Measurements from ENCODE around the gene MAT2A.
"Not testable (repeated sequence)": the region's sequence is repeated elsewhere in the genome, so short reads cannot be mapped to it uniquely, and the experiment has no call there.

The MAT2A gene

DNA sequence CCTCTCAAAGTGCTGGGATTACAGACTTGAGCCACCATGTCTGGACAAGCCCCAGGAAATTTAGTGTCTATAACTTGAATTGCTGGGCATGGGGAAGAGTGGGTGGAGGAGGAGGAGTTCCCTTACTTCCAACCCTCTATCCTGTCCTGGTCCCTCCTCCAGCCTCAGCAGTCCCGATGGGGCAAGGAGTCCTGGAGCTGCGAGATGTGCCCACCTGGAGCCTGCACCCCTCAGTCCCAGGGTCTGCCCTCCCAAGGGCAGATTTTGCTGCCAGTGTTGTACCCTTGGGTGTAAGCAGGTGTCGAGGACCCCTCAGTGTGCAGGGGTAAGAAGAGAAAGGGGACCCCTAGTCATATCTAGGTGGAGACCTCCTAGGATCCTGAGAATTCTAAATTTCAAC, 41.2 kb downstream of the MAT2A start:
- DNase-seq = no peak

DNA sequence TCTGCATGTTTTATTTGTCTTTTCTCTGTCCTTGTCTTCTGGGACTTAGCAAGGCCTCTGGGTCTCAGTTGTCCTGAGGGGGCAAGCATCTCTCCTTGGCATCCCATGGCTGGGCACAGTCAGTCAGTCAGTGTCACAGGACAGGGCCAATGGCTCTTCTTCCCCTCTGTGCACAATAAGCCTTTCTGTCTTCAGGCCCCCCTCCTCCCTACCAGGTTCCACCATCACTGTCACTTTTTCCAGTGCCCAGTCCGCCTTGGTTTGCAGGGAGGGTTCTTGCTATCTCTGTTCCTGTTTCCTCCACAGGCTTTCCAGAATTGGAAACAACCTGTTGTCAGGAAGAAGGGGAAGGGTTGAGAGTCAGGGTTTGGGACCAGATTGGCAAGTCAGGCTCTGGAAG, 43.5 kb downstream of the MAT2A start:
- DNase-seq = no peak

DNA sequence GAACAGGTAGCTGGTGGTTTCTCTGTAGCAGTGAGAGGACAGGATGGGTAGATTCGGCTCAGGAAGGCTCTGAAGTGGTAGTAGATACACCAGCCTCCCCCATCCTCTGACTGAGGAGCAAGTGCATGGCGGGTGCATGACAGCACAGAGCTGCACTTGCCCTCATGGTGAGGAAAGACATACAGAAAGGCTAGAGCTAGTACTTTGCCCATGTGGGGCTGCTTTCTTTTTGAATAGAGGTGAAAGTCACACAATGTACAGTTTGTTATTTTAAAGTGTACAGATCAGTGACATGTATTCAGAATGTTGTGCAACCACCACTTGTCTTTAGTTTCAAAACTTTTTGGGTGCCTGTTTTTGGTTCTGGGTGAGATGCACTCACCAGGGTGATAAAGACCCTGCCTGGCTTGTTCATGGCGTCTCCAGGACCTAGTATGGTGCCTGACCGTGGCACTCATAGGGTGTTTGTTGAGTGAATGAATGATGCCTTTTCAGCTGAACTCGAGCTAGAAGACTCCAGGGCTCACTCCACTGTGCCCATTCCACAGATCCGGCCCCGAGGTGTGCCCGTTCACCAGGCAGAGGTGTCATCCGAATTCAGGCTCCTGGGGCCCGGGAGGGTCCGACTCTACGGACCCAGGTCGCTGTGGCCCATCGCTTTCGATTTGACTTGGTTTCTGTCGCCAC, 44.8 kb downstream of the MAT2A start:
- peak; percentile 58 for DNase-seq

DNA sequence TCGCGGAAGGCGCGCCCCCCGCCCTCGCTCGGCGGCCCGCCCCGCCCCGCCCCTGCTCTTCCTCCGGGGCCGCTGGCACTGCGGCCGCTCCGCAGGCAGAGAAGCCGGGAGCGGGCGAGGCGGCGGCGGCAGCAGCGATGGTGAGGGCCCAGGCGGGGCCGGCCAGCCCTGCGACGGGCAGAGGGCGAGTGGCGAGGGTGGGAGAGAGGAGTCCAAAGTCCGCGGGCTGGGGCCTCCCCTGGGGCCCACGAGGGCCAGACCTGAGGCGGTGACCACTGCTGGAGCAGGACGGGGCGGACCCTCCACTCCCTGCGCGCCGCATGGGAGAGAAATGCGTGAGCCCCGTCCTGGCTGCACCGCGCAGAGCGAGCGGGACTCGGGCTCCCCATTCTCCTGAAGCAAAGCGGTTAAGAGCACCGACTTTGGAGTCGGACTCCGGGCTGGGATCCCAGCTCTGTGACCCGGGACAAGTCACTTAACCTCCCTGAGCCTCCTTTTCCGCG, 45.4 kb downstream of the MAT2A start, which contains the start of gene VAMP5:
VAMP5 (plus strand) TSS at position 78 of the 503 bp plus-strand sequence; CDS start at position 138, 60 bp downstream.
- peak; percentile 34 for DNase-seq

DNA sequence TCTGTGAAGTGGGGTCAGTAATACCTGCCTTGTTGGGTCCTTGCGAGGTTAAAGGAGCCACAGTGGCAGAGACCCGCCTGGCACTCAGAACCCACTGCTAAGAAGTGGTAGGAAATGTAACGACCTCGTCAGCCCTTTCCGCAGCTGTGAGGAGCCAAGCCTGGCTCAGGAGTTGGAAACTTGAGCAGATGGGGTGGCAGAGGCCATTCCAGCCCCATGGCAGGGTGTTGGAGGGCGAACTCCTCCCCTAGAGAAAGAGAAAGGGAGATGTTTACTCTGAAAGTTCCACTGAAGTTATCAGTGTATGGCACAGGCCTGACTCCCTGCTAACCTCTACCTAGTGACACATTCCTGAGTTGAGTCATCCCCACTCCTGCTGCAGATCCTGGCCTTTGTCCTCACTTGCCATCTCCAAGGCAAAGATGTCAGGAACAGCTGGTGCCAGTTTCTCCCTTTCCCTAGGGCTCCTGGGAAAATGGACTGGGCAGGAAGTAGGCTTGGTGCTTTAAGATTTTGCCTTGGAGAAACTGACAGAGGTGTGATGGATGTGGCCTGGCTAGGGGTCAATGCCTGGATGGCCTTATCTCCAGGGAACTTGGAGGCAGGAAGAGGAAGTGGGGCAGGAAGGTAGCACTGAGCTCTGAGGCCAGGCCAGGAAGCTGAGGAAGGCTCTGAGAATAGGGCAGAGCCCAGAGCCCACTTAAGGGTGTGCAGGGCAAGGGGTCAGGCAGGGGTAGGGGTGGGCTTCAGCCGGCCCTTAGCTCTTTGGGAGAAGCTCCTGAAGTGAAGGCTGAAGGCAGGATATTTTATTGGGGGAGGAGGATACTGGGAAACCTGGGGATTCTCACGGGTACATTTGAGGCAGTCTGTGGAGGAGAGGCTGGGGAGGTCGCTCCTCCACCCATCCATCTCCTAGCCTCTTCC, 46.2 kb downstream of the MAT2A start:
- DNase-seq = peak; percentile 44

DNA sequence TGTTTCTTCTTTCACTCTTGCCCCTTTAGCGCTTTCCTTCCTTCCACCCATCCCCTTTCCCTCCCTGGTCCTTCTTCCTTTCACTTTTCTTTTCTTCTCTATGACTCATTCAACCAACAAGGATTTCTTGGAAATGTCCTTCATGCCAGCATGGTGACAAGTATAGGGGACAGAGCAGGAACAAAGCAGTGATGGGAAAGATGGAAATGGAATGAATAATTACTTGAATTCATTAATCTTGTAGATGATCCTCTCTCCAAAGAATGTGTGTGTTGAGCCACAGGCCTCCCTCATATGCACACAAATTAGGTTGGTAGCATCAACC, 46.8 kb downstream of the MAT2A start:
- DNase-seq = no peak

DNA sequence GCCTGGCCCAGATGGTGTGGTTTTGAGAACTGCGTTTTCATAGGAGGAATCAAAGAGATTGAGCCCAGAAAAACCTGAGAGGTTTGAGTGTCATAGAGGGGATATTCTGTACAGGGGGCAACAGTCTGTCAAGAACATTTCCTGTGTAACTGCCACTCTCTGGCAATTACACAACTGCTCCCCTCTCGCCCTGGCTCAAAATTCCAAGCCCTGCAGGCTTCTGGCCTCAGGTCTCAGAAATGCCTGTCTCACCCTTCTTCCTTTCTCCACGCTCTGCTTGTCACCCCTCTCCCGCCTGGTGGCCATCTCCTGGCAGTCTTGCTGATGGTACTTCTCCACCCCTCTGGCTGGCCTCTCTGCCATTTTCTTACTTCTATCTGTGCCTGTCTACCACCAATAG, 49.3 kb downstream of the MAT2A start:
- no peak for DNase-seq

DNA sequence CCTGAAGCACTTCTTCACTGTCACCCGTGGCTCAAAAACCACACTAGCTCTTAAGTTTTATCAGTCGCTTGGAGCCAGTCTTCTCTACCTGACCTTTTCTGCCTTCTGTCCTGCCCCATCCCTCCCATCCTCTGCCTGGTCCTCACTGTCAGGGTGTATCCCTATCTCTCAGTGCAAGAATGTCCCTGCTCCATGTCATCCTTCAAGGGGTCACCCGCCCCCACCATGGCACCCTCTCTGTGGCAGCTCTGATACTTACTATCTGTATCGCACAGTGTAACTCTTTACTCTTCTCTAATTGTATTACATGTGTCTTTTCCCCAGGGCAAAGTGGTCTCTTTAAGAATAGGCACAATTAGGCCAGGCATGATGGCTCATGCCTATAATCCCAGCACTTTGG, 49.7 kb downstream of the MAT2A start:
- no peak for DNase-seq

DNA sequence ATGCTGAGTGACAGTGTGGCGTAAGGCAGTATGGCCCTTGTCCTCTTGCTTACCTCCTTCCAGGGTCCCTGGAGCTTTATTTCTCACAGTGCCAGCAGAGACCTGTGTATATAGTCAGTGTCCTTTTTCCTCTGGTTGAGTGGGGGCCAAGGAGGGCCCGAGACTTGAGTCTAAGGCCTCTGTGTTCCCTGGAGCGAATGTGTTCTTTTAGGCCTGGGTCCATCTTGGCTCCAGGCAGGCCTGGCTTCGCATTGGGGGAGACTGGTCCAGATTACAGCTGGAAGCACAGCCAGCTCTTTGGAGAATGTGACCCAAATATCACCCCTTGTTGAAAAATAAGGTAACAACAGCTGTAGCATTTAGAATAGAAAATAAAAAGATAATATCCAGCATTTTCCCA, 50.2 kb downstream of the MAT2A start:
- DNase-seq = no peak

DNA sequence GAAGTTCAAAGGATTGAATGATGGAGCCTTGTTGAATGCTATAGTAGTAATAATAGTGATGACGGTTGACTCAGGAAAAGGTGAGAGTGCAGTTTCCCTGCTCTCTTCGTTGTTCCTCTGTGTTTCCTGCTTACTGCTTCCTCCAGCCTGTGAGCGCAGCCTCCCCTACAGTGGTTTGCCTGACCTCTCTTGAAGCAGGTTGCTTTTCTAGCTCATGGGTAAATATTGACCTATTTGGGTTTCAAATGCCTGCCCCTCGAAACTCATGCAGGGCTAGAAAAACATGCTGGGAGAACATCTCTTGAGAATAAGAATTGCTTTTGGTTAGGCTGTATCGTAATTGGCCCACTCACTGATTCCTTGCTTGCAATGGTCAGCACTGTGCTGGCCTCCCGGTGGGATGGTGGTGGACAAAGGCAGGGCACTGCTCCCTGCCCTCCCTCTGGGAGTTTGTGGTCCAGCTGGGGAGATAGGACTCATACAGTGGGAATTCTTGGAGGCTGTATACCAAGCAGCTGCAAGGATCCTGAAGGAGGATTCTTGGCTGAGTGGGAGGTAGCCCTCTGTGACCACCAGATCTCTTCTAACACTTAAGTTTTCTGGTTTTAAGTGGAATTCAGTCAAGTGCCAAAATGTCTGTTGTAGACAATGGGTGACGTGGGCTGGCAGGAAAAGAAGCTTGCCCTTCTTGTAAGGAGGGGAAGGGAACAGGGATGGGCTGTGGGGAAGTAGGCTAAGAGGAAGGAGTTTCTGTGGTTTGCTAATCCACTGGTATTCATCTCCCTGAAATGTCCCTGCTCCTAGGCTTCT, 51.2 kb downstream of the MAT2A start:
- no peak for DNase-seq

DNA sequence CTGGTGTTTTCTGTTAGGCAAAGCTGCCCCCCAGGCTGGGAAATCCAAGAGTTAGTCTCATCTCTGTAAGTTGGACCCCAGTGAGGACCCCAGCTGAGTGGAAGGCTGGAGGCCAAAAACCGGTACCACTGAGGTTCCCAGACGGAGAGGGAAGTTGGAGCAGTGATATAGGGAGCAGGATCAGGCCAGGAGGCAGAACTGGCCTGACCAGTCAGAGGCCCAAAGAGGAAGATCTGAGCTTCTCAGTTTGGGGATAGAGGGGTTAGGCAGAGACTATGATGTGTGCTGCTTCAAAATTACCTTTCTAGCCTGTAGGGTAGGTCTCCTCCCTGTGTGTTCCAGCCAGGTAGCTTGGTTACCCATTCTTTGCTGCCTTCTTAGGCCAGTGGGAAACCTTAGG, 52.0 kb downstream of the MAT2A start:
- no peak for DNase-seq

DNA sequence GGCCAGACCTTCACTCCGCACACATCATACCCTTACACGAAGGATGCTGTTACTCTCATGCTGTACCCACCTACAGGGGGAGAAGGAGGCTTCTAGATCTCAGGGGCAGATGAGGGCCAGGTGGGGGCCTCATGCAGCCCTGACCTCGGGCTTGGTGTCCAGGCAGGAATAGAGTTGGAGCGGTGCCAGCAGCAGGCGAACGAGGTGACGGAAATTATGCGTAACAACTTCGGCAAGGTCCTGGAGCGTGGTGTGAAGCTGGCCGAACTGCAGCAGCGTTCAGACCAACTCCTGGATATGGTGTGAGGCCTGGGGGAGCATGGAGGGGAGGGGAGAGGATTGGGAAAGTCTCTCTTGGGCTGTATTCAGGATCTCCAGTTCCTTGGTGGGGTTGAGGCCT, 52.6 kb downstream of the MAT2A start:
- DNase-seq = no peak

DNA sequence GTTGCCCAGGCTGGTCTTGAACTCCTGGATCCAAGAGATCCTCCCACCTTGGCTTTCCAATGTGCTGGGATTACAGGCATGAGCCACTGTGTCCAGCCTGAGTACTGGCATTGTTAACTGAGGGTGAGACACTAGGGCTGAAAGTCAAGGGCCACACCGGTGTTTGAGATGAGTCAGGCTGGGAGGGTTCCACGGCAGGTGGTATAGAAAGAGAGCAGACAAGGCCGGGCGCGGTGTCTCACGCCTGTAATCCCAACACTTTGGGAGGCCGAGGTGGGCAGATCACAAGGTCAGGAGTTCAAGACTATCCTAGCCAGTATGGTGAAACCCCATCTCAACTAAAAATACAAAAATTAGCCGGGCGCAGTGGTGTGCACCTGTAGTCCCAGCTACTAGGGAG, 53.3 kb downstream of the MAT2A start:
- not testable (repeated sequence) for DNase-seq

DNA sequence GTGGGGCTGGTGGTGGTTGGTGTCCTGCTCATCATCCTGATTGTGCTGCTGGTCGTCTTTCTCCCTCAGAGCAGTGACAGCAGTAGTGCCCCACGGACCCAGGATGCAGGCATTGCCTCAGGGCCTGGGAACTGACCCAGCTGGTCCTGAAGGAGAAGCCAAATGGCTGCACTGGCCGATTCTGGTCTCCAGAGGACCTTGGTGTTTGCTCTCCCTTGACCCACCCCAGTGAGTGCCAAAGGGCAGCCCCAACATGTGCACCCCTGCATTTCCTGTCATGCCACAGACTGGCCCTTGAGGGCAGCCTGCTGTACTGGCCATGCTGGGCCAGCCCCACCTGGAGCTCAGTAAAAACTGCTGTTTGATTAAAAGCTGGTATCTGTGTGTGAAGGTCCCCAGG, 54.1 kb downstream of the MAT2A start:
- no peak for DNase-seq

Data from stimulated activated CD8-positive, alpha-beta memory T cell treated with anti-CD3 and anti-CD28 coated beads, Interleukin-4, amount 100 ng/mL, for 48 hours (primary cell).